Peyer's patch (tissue), 4 donors: ENCODE data around the gene DPPA4. TPM values are rescaled to one million over a fixed set of nuclear protein-coding genes. Genes with fewer than 3 reads are reported as not detected.
"Not testable (repeated sequence)": the region's sequence is repeated elsewhere in the genome, so short reads cannot be mapped to it uniquely, and the experiment has no call there.

Source experiments
- DNase-seq, 3 donors: peaks; one replicate each; pipeline ENCODE4 v3.0.0-alpha.2; 2017 to 2019
- H3K27ac ChIP-seq, 4 donors: fragments of 200-600 bp; sonication (generic); one replicate each; pipeline ENCODE4 v1.5.1; 2016 to 2019
- H3K27me3 ChIP-seq, 2 donors: fragments of 200-600 bp; sonication (generic); one replicate each; pipeline ENCODE4 v1.5.1; 2019
- H3K36me3 ChIP-seq, 3 donors: fragments of 200-600 bp; sonication (generic); one replicate each; pipeline ENCODE4 v1.5.1; 2016 to 2019
- H3K4me1 ChIP-seq, 4 donors: fragments of 200-600 bp; sonication (generic); one replicate each; pipeline ENCODE4 v1.5.1; 2016 to 2019
- H3K4me3 ChIP-seq, 4 donors: fragments of 200-600 bp; sonication (generic); 1 replicate in 3 of 4; 2 replicates in 1 of 4; pipeline ENCODE4 v1.5.1; 2016 to 2019; ENCODE audit warnings: mild to moderate bottlenecking in 1 of 4
- H3K9me3 ChIP-seq, 4 donors: fragments of 200-600 bp; sonication (generic); one replicate each; pipeline ENCODE4 v1.5.1; 2016 to 2019; ENCODE audit warnings: mild to moderate bottlenecking in 1 of 4
- CTCF ChIP-seq, 6 experiments: fragments of 450-650 bp in 4 of 6; fragments of 200-600 bp in 2 of 6; sonication (generic) in 1 of 6; IDR thresholded peaks; one replicate each; pipeline ENCODE4 v1.5.1; 2017 to 2019; ENCODE audit warnings: antibody characterized with exemption in 6 of 6, mild to moderate bottlenecking in 3 of 6, moderate library complexity in 1 of 6
- POLR2A ChIP-seq, 2 donors: fragments of 450-650 bp; IDR thresholded peaks; one replicate each; pipeline ENCODE4 v1.5.1; 2017; ENCODE audit warnings: antibody characterized with exemption in 2 of 2, mild to moderate bottlenecking in 2 of 2, moderate library complexity in 2 of 2
- total RNA-seq, 4 donors: library from RNA; depleted of rRNA; stranded (reverse); fragments of >200 nt; gene quantifications; one replicate each; pipeline ENCODE4 v1.1.0, GENCODE V29; 2016

Gene DPPA4
- not detected for total RNA-seq

GRCh38 chr3:109337393-109337792, at the start of gene DPPA4:
Gene DPPA4, minus strand, starts transcription at chr3:109337546. Its CDS starts 29 bp downstream, at chr3:109337517.
- no peak for DNase-seq
- Histone ChIP-seq H3K27me3 (no peaks in the 10 kb centered on the region), H3K4me1 (no peaks in the 10 kb centered on the region), H3K9me3 (no peaks in the 10 kb centered on the region), H3K36me3 (no peaks in the 10 kb centered on the region), H3K27ac (no peak within 1 kb of the TSS), H3K4me3 (peak within 1 kb of the TSS in 2 of 4 donors; percentile 1 to 2)
- TF ChIP-seq POLR2A (IDR thresholded peaks at IDR 0.05), result no peak
- no peak for TF ChIP-seq CTCF (IDR thresholded peaks at IDR 0.05)

- TF ChIP-seq CTCF (IDR thresholded peaks at IDR 0.05) (no peak), POLR2A (IDR thresholded peaks at IDR 0.05) (no peak)
- DNase-seq, result no peak
- Histone ChIP-seq H3K27ac (no peak overlapping the region), H3K4me1 (no peaks in the 10 kb centered on the region), H3K9me3 (no peaks in the 10 kb centered on the region), H3K27me3 (no peaks in the 10 kb centered on the region), H3K4me3 (no peak overlapping the region), H3K36me3 (no peaks in the 10 kb centered on the region)
Measured at GRCh38 chr3:109385442-109386318, 48.3 kb upstream of the DPPA4 start.

GRCh38 chr3:109384164-109384563, 46.8 kb upstream of the DPPA4 start:
- DNase-seq, result no peak
- Histone ChIP-seq H3K4me3 (no peak overlapping the region), H3K27ac (no peak overlapping the region), H3K9me3 (no peaks in the 10 kb centered on the region), H3K4me1 (no peaks in the 10 kb centered on the region), H3K27me3 (no peaks in the 10 kb centered on the region), H3K36me3 (no peaks in the 10 kb centered on the region)
- TF ChIP-seq POLR2A (IDR thresholded peaks at IDR 0.05) (no peak), CTCF (IDR thresholded peaks at IDR 0.05) (no peak)

GRCh38 chr3:109382588-109382987, 45.2 kb upstream of the DPPA4 start:
- no peak for DNase-seq
- no peak overlapping the region for H3K27ac ChIP-seq
- TF ChIP-seq CTCF (IDR thresholded peaks at IDR 0.05) (no peak), POLR2A (IDR thresholded peaks at IDR 0.05) (no peak)
- H3K4me1 ChIP-seq, result no peaks in the 10 kb centered on the region
- H3K27me3 ChIP-seq, result no peaks in the 10 kb centered on the region
- no peak overlapping the region for H3K4me3 ChIP-seq
- H3K9me3 ChIP-seq, result no peaks in the 10 kb centered on the region
- H3K36me3 ChIP-seq, result no peaks in the 10 kb centered on the region

- Histone ChIP-seq H3K27me3 (no peaks in the 10 kb centered on the region), H3K4me3 (no peak overlapping the region), H3K4me1 (no peaks in the 10 kb centered on the region), H3K9me3 (no peaks in the 10 kb centered on the region), H3K36me3 (no peaks in the 10 kb centered on the region), H3K27ac (no peak overlapping the region)
- TF ChIP-seq CTCF (IDR thresholded peaks at IDR 0.05), result no peak
- no peak for TF ChIP-seq POLR2A (IDR thresholded peaks at IDR 0.05)
- no peak for DNase-seq
Measured at GRCh38 chr3:109375975-109376374, 38.6 kb upstream of the DPPA4 start.

- not testable (repeated sequence) for H3K36me3 ChIP-seq, H3K4me3 ChIP-seq
Measured at GRCh38 chr3:109374434-109374833, 37.1 kb upstream of the DPPA4 start.

More at GRCh38 chr3:109374434-109374833, 37.1 kb upstream of the DPPA4 start:
- H3K27ac ChIP-seq, H3K4me1 ChIP-seq, DNase-seq, H3K9me3 ChIP-seq, H3K27me3 ChIP-seq: not testable (repeated sequence)
